ENCODE measurements around the gene CRISPLD2.

CRISPLD2 gene

GRCh38 chr16:84947996-84948850 lies 128.4 kb downstream of the CRISPLD2 start:
- Histone ChIP-seq H3K9me3 (no peaks in the 10 kb centered on the region), H3K27me3 (peaks cover 7% of the 10 kb centered on the region), H3K4me3 (ENCODE audit: low read depth in 1 of 2, low read length in 1 of 2) (no peak overlapping the region), H3K4me1 (ENCODE audit: control insufficient read depth in 1 of 2, insufficient read depth in 1 of 2, low read depth in 1 of 2, low read length in 1 of 2) (peaks cover 45 to 52% of the 10 kb centered on the region in 2 experiments), H3K36me3 (no peaks in the 10 kb centered on the region), H3K27ac (no peak overlapping the region)
- no peak for TF ChIP-seq CTCF (IDR thresholded peaks at IDR 0.05)

- peaks cover 54 to 60% of the 10 kb centered on the region in 2 experiments for H3K4me1 ChIP-seq (ENCODE audit: control insufficient read depth in 1 of 2, insufficient read depth in 1 of 2, low read depth in 1 of 2, low read length in 1 of 2)
- no peaks in the 10 kb centered on the region for H3K36me3 ChIP-seq
- H3K27ac ChIP-seq = no peak overlapping the region
- no peak overlapping the region for H3K4me3 ChIP-seq (ENCODE audit: low read depth in 1 of 2, low read length in 1 of 2)
- H3K27me3 ChIP-seq = peaks cover 4% of the 10 kb centered on the region
- H3K9me3 ChIP-seq = no peaks in the 10 kb centered on the region
- TF ChIP-seq CTCF (IDR thresholded peaks at IDR 0.05) = no peak
Observed at GRCh38 chr16:84948851-84949610, 129.2 kb downstream of the CRISPLD2 start.

- H3K4me3 ChIP-seq (ENCODE audit: low read depth in 1 of 2, low read length in 1 of 2) = no peak overlapping the region
- H3K27me3 ChIP-seq = no peaks in the 10 kb centered on the region
- no peaks in the 10 kb centered on the region for H3K9me3 ChIP-seq
- peaks cover 61 to 65% of the 10 kb centered on the region in 2 experiments for H3K4me1 ChIP-seq (ENCODE audit: control insufficient read depth in 1 of 2, insufficient read depth in 1 of 2, low read depth in 1 of 2, low read length in 1 of 2)
- no peak overlapping the region for H3K27ac ChIP-seq
- no peaks in the 10 kb centered on the region for H3K36me3 ChIP-seq
- no peak for TF ChIP-seq CTCF (IDR thresholded peaks at IDR 0.05)
Observed at GRCh38 chr16:84949772-84950436, 130.1 kb downstream of the CRISPLD2 start.

DNA sequence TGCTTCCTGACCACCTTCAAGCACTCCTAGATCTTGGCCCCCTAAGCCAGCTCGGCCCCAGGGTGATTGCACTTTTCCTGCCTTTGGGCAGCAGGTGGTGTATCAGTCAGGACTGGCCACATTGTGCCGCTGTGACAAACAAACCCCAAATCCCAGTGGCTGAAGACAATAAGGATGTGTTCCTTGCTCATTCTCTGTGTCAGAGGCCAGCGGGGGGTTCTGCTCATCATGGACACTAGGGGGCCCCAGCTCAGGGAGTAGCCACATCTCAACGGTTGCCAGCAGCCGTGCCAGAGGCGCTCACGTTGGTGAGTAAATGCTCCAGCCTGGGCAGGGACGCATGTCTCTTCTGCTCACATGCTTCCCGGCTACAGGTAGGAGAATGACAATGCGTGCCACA lies 131.1 kb downstream of the CRISPLD2 start:
- Histone ChIP-seq H3K27me3 (no peaks in the 10 kb centered on the region), H3K4me1 (ENCODE audit: control insufficient read depth in 1 of 2, insufficient read depth in 1 of 2, low read depth in 1 of 2, low read length in 1 of 2) (peaks cover 61 to 65% of the 10 kb centered on the region in 2 experiments), H3K27ac (peak overlapping the region; percentile 23), H3K9me3 (no peaks in the 10 kb centered on the region), H3K36me3 (no peaks in the 10 kb centered on the region), H3K4me3 (ENCODE audit: low read depth in 1 of 2, low read length in 1 of 2) (no peak overlapping the region)
- no peak for TF ChIP-seq CTCF (IDR thresholded peaks at IDR 0.05)

DNA sequence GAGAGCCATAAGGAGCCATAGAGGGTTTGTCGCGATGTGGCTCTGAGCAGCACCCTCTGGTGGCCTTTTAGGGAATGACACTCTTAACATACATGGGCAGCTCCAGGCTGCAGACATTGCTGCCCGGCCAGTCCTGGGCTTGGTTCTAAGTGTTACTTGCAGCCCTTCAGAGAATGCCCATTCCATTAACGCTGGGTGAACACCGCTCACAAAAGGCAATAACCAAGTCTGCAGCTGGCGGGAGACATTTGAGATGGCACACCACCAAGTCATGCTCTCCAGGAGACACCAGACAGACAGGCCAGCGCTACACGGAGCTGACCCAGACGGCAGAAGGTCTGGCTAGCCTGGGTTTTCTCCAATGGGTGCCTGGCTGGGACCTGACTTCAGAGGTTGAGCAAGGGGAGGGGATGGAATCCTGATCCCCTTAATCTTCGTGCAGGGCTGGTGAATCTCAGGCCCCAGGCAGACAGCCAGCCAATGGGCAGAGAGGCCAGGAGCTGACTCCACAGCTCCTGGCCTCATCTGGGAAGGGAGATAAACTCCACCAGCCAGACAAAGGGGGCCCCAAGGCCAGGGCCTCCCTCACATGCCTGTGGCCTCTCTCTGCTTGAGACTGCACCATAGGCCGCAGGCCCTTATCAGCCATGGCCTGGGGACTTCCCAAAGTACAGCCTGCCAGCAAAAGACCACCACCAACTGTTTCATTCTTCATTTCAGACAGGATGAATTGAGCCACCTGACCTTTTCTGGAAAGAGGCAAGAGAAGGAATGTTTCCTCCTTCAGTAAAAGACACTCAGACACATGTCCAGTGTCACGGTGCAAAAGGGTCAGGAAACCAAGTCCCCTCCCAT lies 132.8 kb downstream of the CRISPLD2 start:
- TF ChIP-seq CTCF (IDR thresholded peaks at IDR 0.05) = peak; percentile 94
- Histone ChIP-seq H3K27me3 (no peaks in the 10 kb centered on the region), H3K4me3 (ENCODE audit: low read depth in 1 of 2, low read length in 1 of 2) (peak overlapping the region; percentile 16 to 37), H3K4me1 (ENCODE audit: control insufficient read depth in 1 of 2, insufficient read depth in 1 of 2, low read depth in 1 of 2, low read length in 1 of 2) (peaks cover 52 to 55% of the 10 kb centered on the region in 2 experiments), H3K27ac (peak overlapping the region; percentile 70), H3K36me3 (no peaks in the 10 kb centered on the region), H3K9me3 (no peaks in the 10 kb centered on the region)

All from neutrophil (primary cell).